Ascending aorta (tissue), 2 donors: ENCODE measurements around the gene TTF2. TPM values are rescaled to one million over a fixed set of nuclear protein-coding genes. Genes with fewer than 3 reads are reported as not detected.

ENCODE experiments used
- DNase-seq, 2 donors: peaks; one replicate each; pipeline ENCODE4 v3.0.0-alpha.2; 2019; ENCODE audit warnings: low spot score in 2 of 2
- H3K27ac ChIP-seq, 2 donors: fragments of 200-600 bp; sonication (generic); one replicate each; pipeline ENCODE4 v1.5.1; 2016 to 2017; ENCODE audit warnings: mild to moderate bottlenecking in 1 of 2
- H3K27me3 ChIP-seq: fragments of 200-600 bp; sonication (generic); one replicate; pipeline ENCODE4 v1.5.1; 2017
- H3K36me3 ChIP-seq, 2 donors: fragments of 200-600 bp; sonication (generic); one replicate each; pipeline ENCODE4 v1.5.1; 2016
- H3K4me1 ChIP-seq, 2 donors: fragments of 200-600 bp; sonication (generic); one replicate each; pipeline ENCODE4 v1.5.1; 2016 to 2017; ENCODE audit warnings: mild to moderate bottlenecking in 1 of 2
- H3K4me3 ChIP-seq, 2 donors: fragments of 200-600 bp; sonication (generic); one replicate each; pipeline ENCODE4 v1.5.1; 2016 to 2017; ENCODE audit warnings: mild to moderate bottlenecking in 1 of 2
- H3K9me3 ChIP-seq, 2 donors: fragments of 200-600 bp; sonication (generic); one replicate each; pipeline ENCODE4 v1.5.1; 2016
- intact Hi-C: fragments of 100-400 bp; cut with DNase I; formaldehyde crosslinking; loops from one replicate; pipeline ENCODE4 v1.15.1; 2023
- total RNA-seq: library from RNA; depleted of rRNA; stranded (reverse); fragments of >200 nt; gene quantifications from one replicate; pipeline ENCODE4 v1.1.0, GENCODE V29; 2016
- TF ChIP-seq, protein P1 (sequence below), 3 experiments: fragments of 200-600 bp in 2 of 3; fragments of 450-650 bp in 1 of 3; sonication (generic) in 2 of 3; IDR thresholded peaks; one replicate each; pipeline ENCODE4 v1.5.1; 2016 to 2019; ENCODE audit warnings: antibody characterized with exemption in 3 of 3, mild to moderate bottlenecking in 1 of 3, moderate library complexity in 1 of 3

Gene TTF2
- total RNA-seq, 1 donor from 2014 or later, result 4.4 TPM

DNA sequence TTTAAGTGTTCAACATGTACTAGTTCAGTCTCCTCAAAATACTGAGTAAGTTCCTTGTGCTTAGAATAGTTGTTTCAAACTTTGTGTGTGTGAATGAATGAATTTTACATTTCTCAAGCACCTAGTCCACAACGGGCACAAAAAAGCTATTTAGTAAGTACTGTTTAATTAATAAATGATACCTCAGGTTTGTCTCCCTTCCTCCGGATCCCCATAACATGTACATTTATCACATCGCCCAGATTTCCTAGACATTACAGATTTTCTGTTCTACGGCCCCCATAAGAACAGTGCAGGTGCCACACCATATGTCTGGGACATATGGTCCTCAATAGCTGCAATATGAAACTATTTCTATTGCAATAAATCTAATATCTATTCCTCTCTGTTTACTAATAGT is 1.3 kb upstream of the TTF2 start:
- intact Hi-C loops, result loop anchor here (5.0 kb wide), 2 partner anchors 152 to 487 kb away; partner anchors contain the start of genes CD58 and PTGFRN
- Histone ChIP-seq H3K27me3 (no peaks in the 10 kb centered on the region), H3K36me3 (no peaks in the 10 kb centered on the region), H3K4me3 (peak overlapping the region in 1 of 2 donors; percentile 77), H3K27ac (no peak overlapping the region), H3K4me1 (peaks cover 0 to 6% of the 10 kb centered on the region in 2 donors), H3K9me3 (no peaks in the 10 kb centered on the region)
- TF ChIP-seq, protein P1, sequence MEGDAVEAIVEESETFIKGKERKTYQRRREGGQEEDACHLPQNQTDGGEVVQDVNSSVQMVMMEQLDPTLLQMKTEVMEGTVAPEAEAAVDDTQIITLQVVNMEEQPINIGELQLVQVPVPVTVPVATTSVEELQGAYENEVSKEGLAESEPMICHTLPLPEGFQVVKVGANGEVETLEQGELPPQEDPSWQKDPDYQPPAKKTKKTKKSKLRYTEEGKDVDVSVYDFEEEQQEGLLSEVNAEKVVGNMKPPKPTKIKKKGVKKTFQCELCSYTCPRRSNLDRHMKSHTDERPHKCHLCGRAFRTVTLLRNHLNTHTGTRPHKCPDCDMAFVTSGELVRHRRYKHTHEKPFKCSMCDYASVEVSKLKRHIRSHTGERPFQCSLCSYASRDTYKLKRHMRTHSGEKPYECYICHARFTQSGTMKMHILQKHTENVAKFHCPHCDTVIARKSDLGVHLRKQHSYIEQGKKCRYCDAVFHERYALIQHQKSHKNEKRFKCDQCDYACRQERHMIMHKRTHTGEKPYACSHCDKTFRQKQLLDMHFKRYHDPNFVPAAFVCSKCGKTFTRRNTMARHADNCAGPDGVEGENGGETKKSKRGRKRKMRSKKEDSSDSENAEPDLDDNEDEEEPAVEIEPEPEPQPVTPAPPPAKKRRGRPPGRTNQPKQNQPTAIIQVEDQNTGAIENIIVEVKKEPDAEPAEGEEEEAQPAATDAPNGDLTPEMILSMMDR (IDR thresholded peaks at IDR 0.05), result no peak
- DNase-seq, result no peak

DNA sequence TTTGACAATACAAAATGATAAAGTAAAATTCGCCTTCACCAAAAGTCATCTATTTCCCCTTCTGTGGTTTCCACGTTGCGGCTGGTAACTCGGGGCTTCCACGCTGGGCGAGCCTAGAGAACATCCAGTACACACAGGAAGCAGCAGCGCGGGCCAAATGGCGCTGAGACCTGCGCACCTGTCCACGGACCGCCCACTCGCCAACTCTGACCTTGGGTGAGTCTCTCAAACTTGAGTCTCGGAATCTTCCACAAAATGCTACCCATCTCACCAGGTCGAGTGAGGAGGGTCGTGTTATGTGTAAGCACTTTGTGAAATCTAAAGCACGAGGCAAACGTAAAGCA is 820 bp upstream of the TTF2 start:
- peak in 1 of 2 donors; percentile 71 for DNase-seq
- no peaks in the 10 kb centered on the region for H3K27me3 ChIP-seq
- H3K36me3 ChIP-seq, result no peaks in the 10 kb centered on the region
- no peaks in the 10 kb centered on the region for H3K9me3 ChIP-seq
- H3K4me1 ChIP-seq, result peaks cover 0 to 6% of the 10 kb centered on the region in 2 donors
- intact Hi-C loops, result loop anchor here (5.0 kb wide), 2 partner anchors 152 to 487 kb away; partner anchors contain the start of genes CD58 and PTGFRN
- H3K27ac ChIP-seq, result no peak overlapping the region
- peak overlapping the region; percentile 77 to 79 for H3K4me3 ChIP-seq
- TF ChIP-seq, protein P1 (IDR thresholded peaks at IDR 0.05), result no peak

DNA sequence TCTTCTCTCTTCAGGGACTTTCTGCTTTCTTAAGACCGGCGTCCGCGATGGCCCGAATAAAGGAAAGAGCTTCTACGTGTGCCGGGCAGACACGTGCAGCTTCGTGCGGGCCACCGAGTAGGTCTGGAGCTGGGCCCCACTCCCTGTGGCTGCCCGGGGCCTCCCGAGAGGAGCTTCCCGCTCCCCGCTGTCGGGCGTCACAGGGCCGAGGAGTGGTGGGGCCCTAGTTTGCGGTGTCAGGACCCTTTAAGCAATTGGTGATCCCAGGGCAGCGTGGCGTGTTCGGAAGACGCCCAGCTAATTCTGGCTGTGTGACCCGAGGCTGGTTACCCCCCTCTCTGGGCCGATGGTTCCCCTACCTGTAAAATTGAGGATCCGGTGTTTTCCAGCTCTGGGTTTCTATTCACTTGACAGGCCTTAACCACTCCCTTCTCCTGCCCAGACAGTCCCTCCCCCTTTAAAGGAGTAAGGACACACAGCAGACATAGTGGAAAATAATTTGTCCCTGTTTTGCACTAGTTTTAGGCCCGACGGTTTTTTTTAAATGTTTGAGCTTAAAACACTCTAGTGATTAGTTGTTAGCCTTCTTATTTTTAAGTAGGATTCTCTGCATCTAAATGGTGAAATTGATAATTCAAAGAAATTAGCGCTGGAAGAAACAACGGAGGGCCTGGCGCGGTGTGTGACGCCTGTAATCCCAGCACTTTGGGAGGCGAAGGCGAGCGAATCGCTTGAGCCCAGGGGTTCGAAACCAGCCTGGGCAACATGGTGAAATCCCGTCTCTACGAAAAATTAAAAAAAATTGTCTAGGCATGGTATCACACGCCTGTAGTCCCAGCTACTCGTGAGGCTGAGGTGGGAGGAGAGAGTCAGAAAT is 553 bp downstream of the TTF2 start:
- no peaks in the 10 kb centered on the region for H3K27me3 ChIP-seq
- peaks cover 0 to 6% of the 10 kb centered on the region in 2 donors for H3K4me1 ChIP-seq
- intact Hi-C loops, result loop anchor here (1.0 to 2.0 kb wide), 4 partner anchors 32 to 688 kb away; partner anchors contain the start of genes ATP1A1 and MAN1A2
- H3K36me3 ChIP-seq, result no peaks in the 10 kb centered on the region
- DNase-seq, result peak in 1 of 2 donors; percentile 65
- H3K9me3 ChIP-seq, result no peaks in the 10 kb centered on the region
- peak overlapping the region; percentile 39 to 53 for H3K27ac ChIP-seq
- H3K4me3 ChIP-seq, result peak overlapping the region; percentile 77 to 79
- TF ChIP-seq, protein P1 (IDR thresholded peaks at IDR 0.05), result no peak

DNA sequence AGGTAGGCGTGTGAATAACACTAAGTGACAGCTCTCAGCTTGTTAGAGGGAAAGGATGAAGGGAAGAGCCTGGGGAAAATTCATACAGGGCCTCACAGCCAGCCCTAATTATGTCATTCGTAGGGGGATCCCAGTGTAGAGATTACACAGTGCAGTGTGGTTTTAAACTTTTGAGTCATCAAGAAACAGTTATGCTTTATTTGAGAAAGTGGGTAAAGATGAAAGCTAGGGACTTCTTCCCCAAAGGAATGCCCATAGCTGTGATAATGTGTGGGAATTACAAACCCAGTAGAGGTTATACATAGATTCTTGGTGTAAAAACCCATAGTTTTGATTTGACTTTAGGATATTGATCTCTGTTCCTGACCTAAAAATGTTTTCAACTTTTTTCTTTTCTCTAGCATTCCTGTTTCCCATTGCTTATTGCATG is 1.9 kb downstream of the TTF2 start:
- H3K36me3 ChIP-seq, result no peaks in the 10 kb centered on the region
- H3K27ac ChIP-seq, result no peak overlapping the region
- H3K27me3 ChIP-seq, result no peaks in the 10 kb centered on the region
- no peak for DNase-seq
- intact Hi-C loops, result loop anchor here (2.0 kb wide), 3 partner anchors 31 to 689 kb away; partner anchors contain the start of genes ATP1A1 and MAN1A2
- H3K4me3 ChIP-seq, result no peak overlapping the region
- TF ChIP-seq, protein P1 (IDR thresholded peaks at IDR 0.05), result no peak
- peaks cover 0 to 6% of the 10 kb centered on the region in 2 donors for H3K4me1 ChIP-seq
- no peaks in the 10 kb centered on the region for H3K9me3 ChIP-seq

DNA sequence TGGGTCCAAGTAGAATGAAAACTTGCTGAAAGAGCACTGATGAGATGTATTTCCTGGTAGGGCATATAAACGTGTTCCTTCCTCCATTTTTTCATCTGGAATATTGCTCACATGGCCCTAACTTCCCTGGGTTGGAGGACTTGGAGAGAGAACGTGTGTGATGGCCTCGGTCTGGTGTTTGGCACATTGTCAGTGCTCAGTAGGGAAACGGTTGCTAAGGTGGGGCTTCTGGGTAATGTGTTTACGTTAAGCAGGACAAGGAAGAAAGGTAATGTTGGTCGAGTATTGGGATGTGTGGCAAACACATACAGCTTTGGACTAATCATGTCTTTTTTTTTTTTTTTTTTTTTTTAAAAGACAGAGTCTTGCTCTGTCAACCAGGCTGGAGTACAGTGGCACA is 6.2 kb downstream of the TTF2 start:
- intact Hi-C loops, result no loop called here
- H3K27me3 ChIP-seq, result no peaks in the 10 kb centered on the region
- TF ChIP-seq, protein P1 (IDR thresholded peaks at IDR 0.05), result no peak
- H3K4me3 ChIP-seq, result no peak overlapping the region
- no peaks in the 10 kb centered on the region for H3K9me3 ChIP-seq
- no peaks in the 10 kb centered on the region for H3K4me1 ChIP-seq
- no peaks in the 10 kb centered on the region for H3K36me3 ChIP-seq
- no peak overlapping the region for H3K27ac ChIP-seq
- no peak for DNase-seq
